OCI-LY7 (cell line): ENCODE measurements around the gene THSD7B.

Experiments used
- EZH2phosphoT487 ChIP-seq: fragments of 200-600 bp; sonication (generic); IDR thresholded peaks from 2 replicates; pipeline ENCODE4 v1.6.1; 2018; ENCODE audit warnings: low read depth, borderline replicate concordance, mild to moderate bottlenecking, mixed run types, antibody characterized with exemption, low read length, moderate library complexity, mixed read lengths
- TF ChIP-seq, protein P1 (sequence below): fragments of 200-600 bp; sonication (generic); conservative IDR thresholded peaks from 2 replicates; pipeline ENCODE4 v1.5.1; 2014; ENCODE audit warnings: mild to moderate bottlenecking, antibody characterized with exemption, low read length, moderate library complexity, mixed read lengths

DNA sequence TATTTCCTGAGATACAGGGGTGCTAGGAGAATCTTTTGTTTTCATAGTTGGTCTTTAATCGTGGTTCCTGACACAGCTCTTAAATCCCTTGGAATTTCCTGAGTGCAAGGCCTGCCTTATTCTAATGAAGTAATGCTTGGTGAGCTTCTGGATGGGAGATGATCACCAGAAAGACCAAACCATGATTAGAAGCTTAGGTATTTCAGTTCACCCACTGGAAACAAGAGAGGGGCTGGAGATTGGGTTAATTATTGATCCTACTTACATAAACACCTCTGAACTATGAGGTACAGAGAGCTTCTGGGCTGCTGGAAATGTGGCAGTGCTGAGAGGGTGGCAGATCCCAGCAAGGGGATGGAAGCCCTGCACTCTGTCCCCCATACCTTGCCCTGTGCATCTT, 406.8 kb downstream of the THSD7B start:
- TF ChIP-seq EZH2phosphoT487 = no peak
- TF ChIP-seq, protein P1, sequence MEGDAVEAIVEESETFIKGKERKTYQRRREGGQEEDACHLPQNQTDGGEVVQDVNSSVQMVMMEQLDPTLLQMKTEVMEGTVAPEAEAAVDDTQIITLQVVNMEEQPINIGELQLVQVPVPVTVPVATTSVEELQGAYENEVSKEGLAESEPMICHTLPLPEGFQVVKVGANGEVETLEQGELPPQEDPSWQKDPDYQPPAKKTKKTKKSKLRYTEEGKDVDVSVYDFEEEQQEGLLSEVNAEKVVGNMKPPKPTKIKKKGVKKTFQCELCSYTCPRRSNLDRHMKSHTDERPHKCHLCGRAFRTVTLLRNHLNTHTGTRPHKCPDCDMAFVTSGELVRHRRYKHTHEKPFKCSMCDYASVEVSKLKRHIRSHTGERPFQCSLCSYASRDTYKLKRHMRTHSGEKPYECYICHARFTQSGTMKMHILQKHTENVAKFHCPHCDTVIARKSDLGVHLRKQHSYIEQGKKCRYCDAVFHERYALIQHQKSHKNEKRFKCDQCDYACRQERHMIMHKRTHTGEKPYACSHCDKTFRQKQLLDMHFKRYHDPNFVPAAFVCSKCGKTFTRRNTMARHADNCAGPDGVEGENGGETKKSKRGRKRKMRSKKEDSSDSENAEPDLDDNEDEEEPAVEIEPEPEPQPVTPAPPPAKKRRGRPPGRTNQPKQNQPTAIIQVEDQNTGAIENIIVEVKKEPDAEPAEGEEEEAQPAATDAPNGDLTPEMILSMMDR = no peak
